A204.1 (cell line): ENCODE data around the gene SRD5A1.

Experiments
- FAIRE-seq: peaks from 2 replicates; lab custom pipeline; 2012; peaks lifted over from hg19 to GRCh38; lab: Jason Lieb, UNC

Gene SRD5A1

DNA sequence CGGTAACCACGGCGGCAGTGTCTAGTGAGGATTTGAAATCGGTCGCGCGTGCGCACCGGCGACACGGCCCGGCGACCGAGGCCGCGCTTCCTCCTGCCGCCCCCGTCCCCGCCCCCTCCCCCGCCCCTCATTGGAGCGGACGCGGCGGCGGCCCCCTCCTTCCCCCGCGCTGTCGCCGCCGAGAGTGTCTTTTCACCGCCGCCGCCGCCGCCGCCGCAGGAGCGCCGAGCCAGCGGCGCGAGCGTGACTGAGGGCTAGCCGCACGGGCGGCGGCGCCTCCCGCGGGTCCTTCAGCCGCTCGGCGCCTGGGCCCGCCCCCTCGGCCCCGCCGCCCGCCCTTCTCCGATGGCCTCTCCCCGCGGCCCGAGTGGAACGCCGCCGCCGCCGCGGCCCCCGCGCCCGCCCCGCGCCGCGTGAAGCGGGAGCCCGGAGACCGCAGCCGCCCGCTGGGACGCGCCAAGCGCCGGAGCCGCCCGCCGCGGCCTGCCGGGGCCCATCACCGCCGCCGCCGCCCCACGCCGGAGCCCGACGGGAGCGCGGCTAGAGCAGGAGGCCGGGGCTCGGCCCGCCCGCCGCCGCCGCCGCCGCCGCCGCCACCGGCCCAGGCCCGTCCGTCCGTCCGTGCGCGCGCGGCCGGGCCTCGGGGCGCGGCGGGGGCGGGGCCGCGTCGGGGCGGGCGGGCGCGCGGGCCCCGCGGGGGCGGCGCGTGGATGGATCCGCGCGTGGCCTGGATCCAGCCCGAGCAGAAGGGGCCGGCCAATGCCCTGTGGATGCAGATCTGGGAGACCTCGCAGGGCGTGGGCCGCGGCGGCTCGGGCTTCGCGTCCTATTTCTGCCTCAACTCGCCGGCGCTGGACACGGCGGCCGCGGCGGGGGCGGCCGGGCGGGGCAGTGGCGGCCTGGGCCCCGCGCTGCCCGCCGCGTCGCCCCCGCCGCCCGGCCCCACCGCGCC, 80.3 kb downstream of the SRD5A1 start, which contains the start of gene TENT4A:
TSS of gene TENT4A (plus strand) at position 159 of the 952 bp plus-strand sequence. CDS start at position 711, 552 bp downstream.
- no peak for FAIRE-seq

- no peak for FAIRE-seq
These were observed 81.2 kb downstream of the SRD5A1 start for GRCh38 chr5:6714226-6715041.

DNA sequence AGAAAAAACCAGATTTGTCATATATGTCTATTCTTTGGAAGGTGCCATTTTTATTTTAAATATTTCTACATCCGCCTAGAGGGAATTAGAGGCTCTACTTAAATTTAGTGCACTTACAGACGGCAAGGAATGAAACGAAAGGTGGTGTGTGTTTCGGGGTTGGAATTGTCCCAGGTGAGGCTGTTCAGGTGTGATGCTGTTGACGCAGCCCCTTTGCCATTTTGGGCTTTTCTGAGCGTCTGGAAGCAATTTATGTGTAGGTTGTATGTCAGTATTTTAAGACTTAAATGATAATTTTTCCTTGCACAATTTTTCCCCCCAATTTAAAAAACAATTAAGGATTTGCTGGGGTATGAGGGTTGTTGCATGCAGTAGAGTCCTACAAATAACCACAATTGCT, 82.0 kb downstream of the SRD5A1 start:
- FAIRE-seq: no peak

- FAIRE-seq: no peak
These were observed 82.8 kb downstream of the SRD5A1 start for GRCh38 chr5:6715758-6716628.

- FAIRE-seq: no peak
These were observed 83.4 kb downstream of the SRD5A1 start for GRCh38 chr5:6716629-6717149.

- FAIRE-seq: no peak
These were observed 84.0 kb downstream of the SRD5A1 start for GRCh38 chr5:6717247-6717646.

GRCh38 chr5:6717687-6718086, 84.4 kb downstream of the SRD5A1 start:
- no peak for FAIRE-seq

- no peak for FAIRE-seq
These were observed 85.0 kb downstream of the SRD5A1 start for GRCh38 chr5:6718161-6718681.

DNA sequence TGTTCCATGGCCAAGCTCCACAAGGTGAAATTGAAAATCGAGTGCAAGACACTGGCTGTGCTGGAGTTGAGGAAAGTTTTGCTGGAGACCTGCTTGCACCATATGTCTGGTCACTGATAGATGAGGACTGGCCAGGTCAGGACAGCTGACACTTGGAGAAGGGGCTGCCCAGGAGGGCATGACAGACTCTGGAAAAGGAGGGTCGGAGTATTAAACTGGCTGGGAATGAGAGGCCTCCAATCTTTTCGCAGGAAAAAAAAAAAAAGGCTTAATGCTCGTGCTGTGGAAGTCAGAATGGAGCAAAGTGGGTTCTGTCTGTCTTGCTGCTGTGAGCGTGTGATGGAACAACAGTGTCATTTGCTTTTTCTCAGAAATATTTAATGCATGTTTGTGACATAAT, 85.5 kb downstream of the SRD5A1 start:
- no peak for FAIRE-seq

GRCh38 chr5:6719417-6719816, 86.2 kb downstream of the SRD5A1 start:
- FAIRE-seq: no peak

DNA sequence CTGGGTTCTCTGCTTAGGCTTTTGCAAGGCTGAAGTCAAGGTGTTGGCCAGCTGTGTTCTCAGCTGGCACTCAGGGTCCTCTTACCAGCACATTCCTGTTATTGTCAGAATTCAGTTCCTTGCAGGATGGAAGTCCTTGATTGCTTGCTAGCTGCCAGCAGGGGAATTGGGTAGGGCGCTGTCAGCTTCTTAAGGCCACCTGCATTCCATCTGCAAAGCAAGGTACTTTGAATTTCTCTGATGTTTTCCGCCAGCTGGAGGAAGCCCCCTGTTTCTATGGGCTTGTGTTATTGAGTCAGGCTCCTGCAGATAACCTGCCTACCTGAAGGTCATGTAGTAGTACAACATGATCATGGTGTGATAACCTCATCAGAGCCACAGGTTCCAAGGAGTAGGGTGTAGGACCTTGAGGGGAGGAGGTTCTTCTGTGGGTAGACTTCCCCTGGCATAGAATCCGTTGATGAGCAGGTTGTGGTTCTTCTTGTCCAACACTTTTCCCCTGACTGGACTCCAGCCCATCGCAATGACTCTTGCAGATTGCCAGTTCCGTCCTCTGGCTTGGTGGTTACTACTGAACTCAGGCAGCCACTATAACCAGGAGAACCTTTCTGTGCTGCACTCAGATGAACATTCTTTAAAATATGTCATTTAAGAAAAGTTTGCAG, 86.8 kb downstream of the SRD5A1 start:
- FAIRE-seq: no peak

DNA sequence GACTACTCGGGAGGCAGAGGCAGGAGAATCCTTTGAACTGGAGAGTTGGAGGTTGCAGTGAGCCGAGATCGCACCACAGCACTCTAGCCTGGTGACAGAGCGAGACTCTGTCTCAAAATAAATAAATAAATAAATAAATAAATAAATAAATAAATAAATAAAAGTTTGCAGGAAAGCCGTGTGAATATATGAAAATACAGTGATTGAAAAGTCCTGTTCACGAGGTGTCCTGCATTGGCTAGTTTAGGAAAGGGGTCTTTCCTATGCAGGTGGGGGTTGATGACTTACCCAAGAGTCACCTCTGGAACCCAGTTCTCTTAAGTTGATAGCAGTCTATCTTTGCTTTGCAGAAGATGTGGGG, 87.3 kb downstream of the SRD5A1 start:
- FAIRE-seq: no peak

DNA sequence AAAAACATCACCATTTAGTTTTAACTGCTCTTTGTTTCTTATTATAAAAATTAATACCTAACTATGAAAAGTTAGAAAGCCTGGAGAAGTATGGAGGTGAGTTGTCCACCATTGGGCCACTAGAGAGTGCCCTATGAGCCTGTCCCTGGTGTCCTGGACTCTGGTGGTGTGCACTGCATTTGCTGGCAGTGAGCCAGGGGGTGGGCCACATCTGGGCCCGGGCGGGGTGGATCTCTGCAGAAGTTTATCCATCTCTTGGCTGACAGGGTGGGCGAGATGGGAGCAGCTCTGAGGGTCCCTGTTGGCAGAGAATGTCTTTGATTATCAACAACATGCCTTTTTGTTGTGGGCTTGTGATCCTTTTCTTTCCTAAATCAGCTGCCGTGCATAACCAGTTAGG, 88.2 kb downstream of the SRD5A1 start:
- no peak for FAIRE-seq

GRCh38 chr5:6722015-6722414, 88.8 kb downstream of the SRD5A1 start:
- no peak for FAIRE-seq

DNA sequence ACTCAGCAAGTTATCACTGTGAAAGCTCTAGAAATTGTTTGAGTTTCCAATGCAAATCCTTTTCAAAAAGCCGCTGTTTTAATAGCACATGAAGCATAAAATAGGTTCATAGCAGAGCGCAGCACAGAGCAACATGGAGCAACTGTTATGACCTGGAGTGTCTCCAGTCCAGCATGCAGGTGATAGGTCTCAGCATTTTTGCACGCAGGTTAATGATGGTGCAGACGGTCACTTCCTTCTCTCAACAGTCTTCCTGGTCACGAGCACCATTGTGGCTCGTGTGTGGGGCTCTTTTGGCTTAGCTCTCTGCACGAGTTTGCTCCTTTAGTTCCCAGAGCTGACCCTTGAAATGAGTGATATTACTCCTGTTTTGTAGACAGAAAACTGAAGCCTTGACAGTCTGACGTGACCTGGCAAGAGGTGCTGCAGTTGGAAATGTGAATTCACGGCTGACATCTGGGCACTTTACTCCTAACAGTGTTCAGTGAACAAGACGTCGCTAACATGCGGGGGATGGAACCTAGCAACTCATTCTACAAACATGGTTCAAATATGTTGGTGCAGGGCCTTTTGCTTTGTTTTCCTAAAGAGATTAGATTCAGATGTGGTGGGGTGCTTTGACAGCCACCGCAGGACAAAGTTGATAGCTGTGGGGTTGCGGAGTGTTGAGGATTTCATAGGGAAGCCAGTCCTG, 90.0 kb downstream of the SRD5A1 start:
- no peak for FAIRE-seq

- no peak for FAIRE-seq
These were observed 90.6 kb downstream of the SRD5A1 start for GRCh38 chr5:6723816-6724300.
